ENCODE measurements around the gene ZFHX3. TPM values are rescaled to one million over a fixed set of nuclear protein-coding genes. Genes with fewer than 3 reads are reported as not detected.

ZFHX3 gene
- total and polyA plus RNA-seq, 9 of the 15 experiments (the other 6 are each of a cell fraction or from before 2014, with no cell fraction given) = 0.01 to 0.23 (median 0.06) TPM; not detected in 4

DNA sequence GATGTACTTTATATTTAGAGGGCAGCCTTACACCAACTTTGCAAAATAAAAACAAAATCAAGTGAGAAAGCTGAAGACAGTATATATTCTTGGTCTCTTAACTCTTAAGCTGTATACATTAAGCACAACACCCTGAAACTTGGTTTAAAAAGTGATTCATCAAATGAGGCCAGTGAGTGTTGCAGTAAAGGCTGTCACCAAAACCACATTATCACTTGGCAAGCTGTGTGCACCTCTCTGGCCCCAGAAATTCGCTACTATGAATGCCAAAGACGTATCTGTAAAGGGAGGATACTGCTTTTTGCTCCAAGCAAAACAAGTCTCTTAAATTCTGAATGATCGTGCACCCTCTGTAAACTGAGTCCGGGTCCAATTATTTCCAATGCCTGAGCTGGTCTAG lies 163.9 kb downstream of the ZFHX3 start (continued):
- no peak for TF ChIP-seq PCBP2 (IDR thresholded peaks at IDR 0.05; ENCODE audit: low read depth, low read length, poor library complexity, severe bottlenecking)

DNA sequence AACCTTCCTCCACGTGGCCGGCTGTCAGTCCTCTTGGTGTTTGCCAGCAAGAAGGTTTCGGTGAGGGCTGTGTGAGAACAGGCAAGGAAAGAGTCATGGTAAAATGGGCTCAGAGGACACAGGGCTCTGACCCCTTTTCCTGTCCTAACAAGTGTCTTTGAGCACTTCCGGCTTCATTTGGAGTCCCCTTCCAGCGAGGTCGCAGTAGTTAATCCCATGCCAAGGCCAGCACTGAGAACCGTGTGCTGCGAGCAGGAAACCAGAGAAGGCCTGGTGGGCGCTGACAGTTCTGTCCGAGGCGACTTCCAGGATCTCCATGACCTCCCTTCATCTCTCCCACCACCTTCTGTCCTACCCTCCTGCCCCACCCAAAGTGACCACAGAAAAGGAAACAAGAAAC lies 168.1 kb downstream of the ZFHX3 start:
- Histone ChIP-seq H3K27ac (ENCODE audit: extremely low read depth, low read depth, low read length) (no peak overlapping the region), H3K36me3 (ENCODE audit: control insufficient read depth, insufficient read depth, low read length) (no peaks in the 10 kb centered on the region), H3K9me3 (replicated peaks; ENCODE audit: control insufficient read depth, insufficient read depth, low read depth, low read length) (no peaks in the 10 kb centered on the region), H3K4me1 (replicated peaks in 1 of 2; ENCODE audit: control insufficient read depth in 2 of 2, insufficient read depth in 2 of 2, low read length in 2 of 2) (no peaks in the 10 kb centered on the region), H3K27me3 (ENCODE audit: control insufficient read depth in 2 of 2, insufficient read depth in 2 of 2, low read length in 2 of 2) (peaks cover 2 to 48% of the 10 kb centered on the region in 2 experiments; a peak in 4 of 5 replicates), H3K4me3 (no peak overlapping the region), H3K9me1 (ENCODE audit: control insufficient read depth, insufficient read depth, low read length) (no peaks in the 10 kb centered on the region), H4K20me1 (replicated peaks; ENCODE audit: control insufficient read depth, insufficient read depth, low read length) (no peaks in the 10 kb centered on the region), H3K9ac (ENCODE audit: insufficient read depth in 1 of 2, low read depth in 2 of 2, low read length in 2 of 2) (no peak overlapping the region), H2AFZ (ENCODE audit: low read depth, low read length) (no peak overlapping the region), H3K79me2 (ENCODE audit: control insufficient read depth, insufficient read depth, low read length) (no peaks in the 10 kb centered on the region), H3K4me2 (ENCODE audit: insufficient read depth, low read length) (no peak overlapping the region)
- BruUV-seq (replicated peaks) = no TSS peak
- intact Hi-C loops (cut with micrococcal nuclease) = no loop called here
- TF ChIP-seq STAG1 (CRISPR knock-in tag; IDR thresholded peaks at IDR 0.05; ENCODE audit: borderline replicate concordance) = no peak
- TF ChIP-seq, protein P1, sequence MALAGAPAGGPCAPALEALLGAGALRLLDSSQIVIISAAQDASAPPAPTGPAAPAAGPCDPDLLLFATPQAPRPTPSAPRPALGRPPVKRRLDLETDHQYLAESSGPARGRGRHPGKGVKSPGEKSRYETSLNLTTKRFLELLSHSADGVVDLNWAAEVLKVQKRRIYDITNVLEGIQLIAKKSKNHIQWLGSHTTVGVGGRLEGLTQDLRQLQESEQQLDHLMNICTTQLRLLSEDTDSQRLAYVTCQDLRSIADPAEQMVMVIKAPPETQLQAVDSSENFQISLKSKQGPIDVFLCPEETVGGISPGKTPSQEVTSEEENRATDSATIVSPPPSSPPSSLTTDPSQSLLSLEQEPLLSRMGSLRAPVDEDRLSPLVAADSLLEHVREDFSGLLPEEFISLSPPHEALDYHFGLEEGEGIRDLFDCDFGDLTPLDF (CRISPR knock-in tag; IDR thresholded peaks at IDR 0.05) = no peak
- no peak for TF ChIP-seq ZNF134 (CRISPR knock-in tag; conservative IDR thresholded peaks at IDR 0.05)
- TF ChIP-seq, protein P2, sequence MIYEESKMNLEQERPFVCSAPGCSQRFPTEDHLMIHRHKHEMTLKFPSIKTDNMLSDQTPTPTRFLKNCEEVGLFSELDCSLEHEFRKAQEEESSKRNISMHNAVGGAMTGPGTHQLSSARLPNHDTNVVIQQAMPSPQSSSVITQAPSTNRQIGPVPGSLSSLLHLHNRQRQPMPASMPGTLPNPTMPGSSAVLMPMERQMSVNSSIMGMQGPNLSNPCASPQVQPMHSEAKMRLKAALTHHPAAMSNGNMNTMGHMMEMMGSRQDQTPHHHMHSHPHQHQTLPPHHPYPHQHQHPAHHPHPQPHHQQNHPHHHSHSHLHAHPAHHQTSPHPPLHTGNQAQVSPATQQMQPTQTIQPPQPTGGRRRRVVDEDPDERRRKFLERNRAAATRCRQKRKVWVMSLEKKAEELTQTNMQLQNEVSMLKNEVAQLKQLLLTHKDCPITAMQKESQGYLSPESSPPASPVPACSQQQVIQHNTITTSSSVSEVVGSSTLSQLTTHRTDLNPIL (CRISPR knock-in tag; IDR thresholded peaks at IDR 0.05) = no peak
- ChIA-PET CTCF (ENCODE audit: low intra/inter-chr PET ratio) (no interaction called here), POLR2A (interaction anchor here (0.6 kb wide), 1 partner anchor 814 kb away, joined by 3 read pairs; no protein-coding TSS in a partner anchor)
- in situ Hi-C loops (cut with MboI) = no loop called here
- FAIRE-seq (no peak), ATAC-seq (no peak), DNase-seq (ENCODE audit: extremely low read depth in 1 of 4, low spot score in 3 of 4) (no peak)
- WGBS (ENCODE audit: insufficient coverage, low coverage, missing lambda C conversion rate) = 2% methylated on average over 11 of the region's 11 CpGs

Data from K562 (cell line).